Measurements from ENCODE around the gene HOXD4. TPM values are rescaled to one million over a fixed set of nuclear protein-coding genes. Genes with fewer than 3 reads are reported as not detected.

Gene HOXD4
- total RNA-seq, 1 experiment from 2014 or later: 1.4 TPM

DNA sequence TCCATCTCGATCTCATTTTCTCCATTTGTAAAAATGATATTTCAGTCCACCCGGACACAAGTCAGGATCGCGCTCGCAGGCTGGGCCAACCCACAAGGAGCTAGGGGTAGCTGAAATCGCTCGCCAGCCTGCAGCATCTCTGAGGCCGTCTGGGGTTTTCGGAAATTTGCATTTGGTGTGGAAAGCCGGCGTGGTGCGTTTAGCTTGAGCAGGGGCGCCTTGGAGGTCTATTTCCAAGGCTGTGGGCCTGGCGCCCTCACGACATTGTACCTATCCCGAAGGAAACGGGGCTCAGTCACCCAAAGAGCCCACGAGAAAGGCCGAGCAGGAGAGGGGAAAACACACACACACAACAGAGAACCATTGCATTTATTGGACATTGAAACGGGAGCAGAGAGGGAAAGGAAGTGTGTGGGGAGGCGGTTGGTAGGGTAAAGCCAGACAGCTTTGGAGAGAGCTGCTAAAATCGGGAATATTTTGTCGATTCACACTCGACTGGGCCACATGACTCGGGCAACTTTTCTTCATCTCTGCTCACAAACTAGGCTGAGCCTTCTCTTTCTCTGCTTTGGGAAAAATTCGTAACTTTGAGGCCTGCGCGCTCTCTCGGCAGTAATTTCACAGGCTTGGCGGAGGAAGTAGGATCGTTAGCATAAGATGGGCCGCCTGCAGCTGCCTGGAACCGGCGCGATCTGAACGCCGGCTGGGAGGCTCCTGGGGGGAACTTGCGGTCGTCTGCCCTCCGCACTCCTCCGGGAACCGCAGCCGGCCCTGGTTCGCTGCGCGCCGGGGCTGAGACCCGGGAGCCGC is 23.0 kb upstream of the HOXD4 start:
- DNase-seq (ENCODE audit: low read depth, low spot score): no peak
- H3K36me3 ChIP-seq (ENCODE audit: control insufficient read depth, insufficient read depth, low read length): no peaks in the 10 kb centered on the region
- CTCF ChIA-PET: interaction anchor here (0.6 kb wide), 2 partner anchors 63 to 425 kb away, joined by 3 to 6 read pairs; no protein-coding TSS in a partner anchor
- intact Hi-C loops (cut with micrococcal nuclease; ENCODE audit: unreplicated experiment): loop anchor here (5.0 to 10.0 kb wide), 4 partner anchors 524 to 1034 kb away; no protein-coding TSS in a partner anchor
- in situ Hi-C loops (cut with HindIII; ENCODE audit: low pct_unique_long_range_greater_than_20kb, low sequenced_read_pairs): no loop called here
- no peaks in the 10 kb centered on the region for H3K27me3 ChIP-seq (ENCODE audit: control insufficient read depth, insufficient read depth, low read length)
- POLR2A ChIA-PET: no interaction called here
- peaks cover 13% of the 10 kb centered on the region for H3K4me1 ChIP-seq (ENCODE audit: control insufficient read depth, insufficient read depth, low read length)
- no TSS peak for BruUV-seq (replicated peaks)
- no peak overlapping the region for H3K27ac ChIP-seq (ENCODE audit: low read length)
- no peaks in the 10 kb centered on the region for H3K9me3 ChIP-seq (ENCODE audit: control insufficient read depth, insufficient read depth, low read depth, low read length)
- no peak for ATAC-seq
- TF ChIP-seq SIN3A (IDR thresholded peaks at IDR 0.05; ENCODE audit: borderline replicate concordance, insufficient read depth, low read depth, low read length) (no peak), POLR2AphosphoS5 (IDR thresholded peaks at IDR 0.05; ENCODE audit: low read depth, low read length) (no peak), TCF7L2 (IDR thresholded peaks at IDR 0.05; ENCODE audit: low read depth, low read length) (no peak)
- no peak overlapping the region for H3K4me3 ChIP-seq (ENCODE audit: low read depth in 2 of 2, low read length in 2 of 2)

DNA sequence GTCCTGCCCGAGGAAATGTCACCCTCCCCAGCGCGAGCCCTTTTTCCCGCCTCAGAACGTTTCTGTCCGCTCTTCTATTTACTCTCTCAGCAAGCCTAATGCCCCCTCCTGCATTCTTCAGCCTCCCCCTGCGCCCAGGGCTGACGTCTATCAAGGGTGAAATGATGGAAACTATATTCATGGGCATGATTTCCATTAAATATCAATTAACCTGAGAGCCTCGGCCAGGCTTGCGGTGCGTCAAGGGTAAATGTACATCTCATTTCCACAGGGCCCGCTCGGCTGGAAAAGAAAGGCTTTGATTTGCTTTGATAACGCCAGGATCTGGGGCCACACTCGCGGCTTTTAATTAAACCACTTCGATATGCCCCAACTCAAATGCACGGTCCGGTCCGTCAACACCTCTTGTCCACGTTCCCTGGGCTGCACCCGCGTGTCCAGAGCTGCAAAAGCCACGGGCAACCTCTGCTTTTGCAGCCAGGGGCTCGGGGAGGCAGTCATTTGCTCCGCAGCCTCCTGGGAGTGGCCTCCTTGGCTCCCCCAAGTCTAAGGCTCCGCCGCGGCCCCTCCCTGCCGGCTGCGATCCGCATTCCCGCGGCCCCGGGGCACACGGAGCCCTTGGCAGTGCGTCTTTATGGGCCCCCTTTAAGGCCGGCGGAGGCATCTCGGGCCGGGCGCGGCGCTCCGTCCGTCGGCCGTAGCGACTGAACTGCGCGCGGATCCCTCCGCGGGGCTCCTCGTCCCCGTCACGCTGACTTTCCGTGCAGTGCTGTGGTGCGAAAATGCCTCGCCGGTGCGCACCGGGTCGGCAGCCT is 22.2 kb upstream of the HOXD4 start, which contains the start of gene HOXD8:
Gene HOXD8 (plus strand): TSS at position 724 of the 815 bp plus-strand sequence. CDS start 662 bp downstream, outside the sequence.
- intact Hi-C loops (cut with micrococcal nuclease; ENCODE audit: unreplicated experiment): loop anchor here (5.0 to 10.0 kb wide), 4 partner anchors 523 to 1033 kb away; no protein-coding TSS in a partner anchor

More for the DNA sequence above, 22.2 kb upstream of the HOXD4 start, which contains the start of gene HOXD8:
- H3K4me1 ChIP-seq (ENCODE audit: control insufficient read depth, insufficient read depth, low read length): peaks cover 16% of the 10 kb centered on the region
- ATAC-seq: no peak
- H3K4me3 ChIP-seq (ENCODE audit: low read depth in 2 of 2, low read length in 2 of 2): peak within 1 kb of the TSS in 1 of 2 experiments; percentile 31; a peak in 1 of 4 replicates
- TF ChIP-seq POLR2AphosphoS5 (IDR thresholded peaks at IDR 0.05; ENCODE audit: low read depth, low read length) (no peak), TCF7L2 (IDR thresholded peaks at IDR 0.05; ENCODE audit: low read depth, low read length) (no peak), SIN3A (IDR thresholded peaks at IDR 0.05; ENCODE audit: borderline replicate concordance, insufficient read depth, low read depth, low read length) (no peak)
- TF ChIP-seq, protein P1, sequence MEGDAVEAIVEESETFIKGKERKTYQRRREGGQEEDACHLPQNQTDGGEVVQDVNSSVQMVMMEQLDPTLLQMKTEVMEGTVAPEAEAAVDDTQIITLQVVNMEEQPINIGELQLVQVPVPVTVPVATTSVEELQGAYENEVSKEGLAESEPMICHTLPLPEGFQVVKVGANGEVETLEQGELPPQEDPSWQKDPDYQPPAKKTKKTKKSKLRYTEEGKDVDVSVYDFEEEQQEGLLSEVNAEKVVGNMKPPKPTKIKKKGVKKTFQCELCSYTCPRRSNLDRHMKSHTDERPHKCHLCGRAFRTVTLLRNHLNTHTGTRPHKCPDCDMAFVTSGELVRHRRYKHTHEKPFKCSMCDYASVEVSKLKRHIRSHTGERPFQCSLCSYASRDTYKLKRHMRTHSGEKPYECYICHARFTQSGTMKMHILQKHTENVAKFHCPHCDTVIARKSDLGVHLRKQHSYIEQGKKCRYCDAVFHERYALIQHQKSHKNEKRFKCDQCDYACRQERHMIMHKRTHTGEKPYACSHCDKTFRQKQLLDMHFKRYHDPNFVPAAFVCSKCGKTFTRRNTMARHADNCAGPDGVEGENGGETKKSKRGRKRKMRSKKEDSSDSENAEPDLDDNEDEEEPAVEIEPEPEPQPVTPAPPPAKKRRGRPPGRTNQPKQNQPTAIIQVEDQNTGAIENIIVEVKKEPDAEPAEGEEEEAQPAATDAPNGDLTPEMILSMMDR (IDR thresholded peaks at IDR 0.05): no peak
- TF ChIP-seq, protein P2, sequence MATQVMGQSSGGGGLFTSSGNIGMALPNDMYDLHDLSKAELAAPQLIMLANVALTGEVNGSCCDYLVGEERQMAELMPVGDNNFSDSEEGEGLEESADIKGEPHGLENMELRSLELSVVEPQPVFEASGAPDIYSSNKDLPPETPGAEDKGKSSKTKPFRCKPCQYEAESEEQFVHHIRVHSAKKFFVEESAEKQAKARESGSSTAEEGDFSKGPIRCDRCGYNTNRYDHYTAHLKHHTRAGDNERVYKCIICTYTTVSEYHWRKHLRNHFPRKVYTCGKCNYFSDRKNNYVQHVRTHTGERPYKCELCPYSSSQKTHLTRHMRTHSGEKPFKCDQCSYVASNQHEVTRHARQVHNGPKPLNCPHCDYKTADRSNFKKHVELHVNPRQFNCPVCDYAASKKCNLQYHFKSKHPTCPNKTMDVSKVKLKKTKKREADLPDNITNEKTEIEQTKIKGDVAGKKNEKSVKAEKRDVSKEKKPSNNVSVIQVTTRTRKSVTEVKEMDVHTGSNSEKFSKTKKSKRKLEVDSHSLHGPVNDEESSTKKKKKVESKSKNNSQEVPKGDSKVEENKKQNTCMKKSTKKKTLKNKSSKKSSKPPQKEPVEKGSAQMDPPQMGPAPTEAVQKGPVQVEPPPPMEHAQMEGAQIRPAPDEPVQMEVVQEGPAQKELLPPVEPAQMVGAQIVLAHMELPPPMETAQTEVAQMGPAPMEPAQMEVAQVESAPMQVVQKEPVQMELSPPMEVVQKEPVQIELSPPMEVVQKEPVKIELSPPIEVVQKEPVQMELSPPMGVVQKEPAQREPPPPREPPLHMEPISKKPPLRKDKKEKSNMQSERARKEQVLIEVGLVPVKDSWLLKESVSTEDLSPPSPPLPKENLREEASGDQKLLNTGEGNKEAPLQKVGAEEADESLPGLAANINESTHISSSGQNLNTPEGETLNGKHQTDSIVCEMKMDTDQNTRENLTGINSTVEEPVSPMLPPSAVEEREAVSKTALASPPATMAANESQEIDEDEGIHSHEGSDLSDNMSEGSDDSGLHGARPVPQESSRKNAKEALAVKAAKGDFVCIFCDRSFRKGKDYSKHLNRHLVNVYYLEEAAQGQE (IDR thresholded peaks at IDR 0.05; ENCODE audit: insufficient read depth in 1 of 2, low read depth in 2 of 2, low read length in 1 of 2): no peak
- BruUV-seq (replicated peaks): no TSS peak
- no peak within 1 kb of the TSS for H3K27ac ChIP-seq (ENCODE audit: low read length)
- H3K9me3 ChIP-seq (ENCODE audit: control insufficient read depth, insufficient read depth, low read depth, low read length): no peaks in the 10 kb centered on the region
- no peaks in the 10 kb centered on the region for H3K36me3 ChIP-seq (ENCODE audit: control insufficient read depth, insufficient read depth, low read length)
- DNase-seq (ENCODE audit: low read depth, low spot score): no peak
- ChIA-PET POLR2A (no interaction called here), CTCF (no interaction called here)
- in situ Hi-C loops (cut with HindIII; ENCODE audit: low pct_unique_long_range_greater_than_20kb, low sequenced_read_pairs): no loop called here
- no peaks in the 10 kb centered on the region for H3K27me3 ChIP-seq (ENCODE audit: control insufficient read depth, insufficient read depth, low read length)
